C4-2B (cell line): ENCODE measurements around the gene IQUB.

Experiments
- CTCF ChIP-seq: fragments of 450-650 bp; conservative IDR thresholded peaks from 2 replicates; pipeline ENCODE4 v1.5.1; 2017; ENCODE audit warnings: mild to moderate bottlenecking
- ZFX ChIP-seq: fragments of 450-650 bp; IDR thresholded peaks from 2 replicates; pipeline ENCODE4 v1.6.1; 2017

- TF ChIP-seq CTCF, result no peak
- TF ChIP-seq ZFX, result no peak
These were observed 4.5 kb upstream of the IQUB start for GRCh38 chr7:123538897-123539296.
